HG03045 (cell line): ENCODE results near the gene SPRYD3.
"Not testable (repeated sequence)": the region's sequence is repeated elsewhere in the genome, so short reads cannot be mapped to it uniquely, and the experiment has no call there.

ENCODE experiments used
- ATAC-seq: cut with Tn5 transposase; IDR thresholded peaks from one replicate; pipeline ENCODE4 v1.9.1; 2021; ENCODE audit warnings: mild to moderate bottlenecking, moderate library complexity; ENCODE audit not compliant: unreplicated experiment

The SPRYD3 gene

GRCh38 chr12:53051881-53052412 is 27.2 kb downstream of the SPRYD3 start:
- ATAC-seq = no peak

GRCh38 chr12:53051058-53051880 is 27.9 kb downstream of the SPRYD3 start:
- no peak for ATAC-seq

- ATAC-seq = no peak
Observed at GRCh38 chr12:53050426-53051057, 28.6 kb downstream of the SPRYD3 start.

- ATAC-seq = no peak
Observed at GRCh38 chr12:53049571-53050318, 29.4 kb downstream of the SPRYD3 start, which contains the start of gene TNS2. Gene TNS2 (plus strand): TSS chr12:53050065. CDS start chr12:53050186, 121 bp downstream.

- ATAC-seq = no peak
Observed at GRCh38 chr12:53048780-53049401, 30.3 kb downstream of the SPRYD3 start.

GRCh38 chr12:53048033-53048779 is 31.0 kb downstream of the SPRYD3 start:
- ATAC-seq = no peak

- ATAC-seq = peak; percentile 59
Observed at GRCh38 chr12:53047221-53048032, 31.8 kb downstream of the SPRYD3 start.

- peak; percentile 33 for ATAC-seq
Observed at GRCh38 chr12:53046655-53047220, 32.5 kb downstream of the SPRYD3 start.

GRCh38 chr12:53045696-53046045 is 33.5 kb downstream of the SPRYD3 start:
- ATAC-seq = no peak

- ATAC-seq = no peak
Observed at GRCh38 chr12:53044896-53045695, 34.1 kb downstream of the SPRYD3 start.

GRCh38 chr12:53044052-53044581 is 35.1 kb downstream of the SPRYD3 start:
- ATAC-seq = no peak

GRCh38 chr12:53042607-53043454 is 36.4 kb downstream of the SPRYD3 start:
- ATAC-seq = no peak

GRCh38 chr12:53039851-53040250 is 39.3 kb downstream of the SPRYD3 start:
- no peak for ATAC-seq

GRCh38 chr12:53036802-53037201 is 42.4 kb downstream of the SPRYD3 start:
- ATAC-seq = no peak

GRCh38 chr12:53034459-53034858 is 44.7 kb downstream of the SPRYD3 start:
- no peak for ATAC-seq

- ATAC-seq = not testable (repeated sequence)
Observed at GRCh38 chr12:53033832-53034231, 45.4 kb downstream of the SPRYD3 start.

GRCh38 chr12:53031616-53032015 is 47.6 kb downstream of the SPRYD3 start:
- no peak for ATAC-seq
